Heart left ventricle (tissue), 13 donors: Measurements from ENCODE around the gene AEBP2.

Experiments used
- CTCF ChIP-seq, 12 donors: fragments of 200-600 bp; sonication (generic) in 4 of 12; IDR thresholded peaks; one replicate each; pipeline versions ENCODE4 v1.5.0 to v1.8.0; 2018 to 2022; ENCODE audit warnings: antibody characterized with exemption in 12 of 12, mild to moderate bottlenecking in 5 of 12
- POLR2A ChIP-seq, 2 donors: fragments of 450-650 bp; IDR thresholded peaks; one replicate each; pipeline ENCODE4 v1.6.1; 2017; ENCODE audit warnings: antibody characterized with exemption in 2 of 2, mild to moderate bottlenecking in 2 of 2, moderate library complexity in 2 of 2
- donor health status: ischemic (EF 13 %, LVEDD 7.1; RV severe dilation, severe dysfunction).
- donor health status: DM: no; HTN: yes; CAD: no.
- donor health status: DM: no; HTN: no; CAD: no.
- donor health status: ischemic (EF 25% LVEDD 6.9; RV normal size, moderate dysfunction).
- donor health status: ischemic (EF 25% LVEDD 5.7; RV mildly dilated, moderate dysfunction).
- donor health status: ischemic (EF 35%, LVEDD 5.7; RV mildly dilated, moderate dysfunction).
- donor health status: nonischemic (EF 11% LVEDD 7.7; RV severe dilation, severe dysfunction).
- donor health status: DM: yes; HTN: yes; CAD: no.
- donor health status: PGD.
- donor health status: ischemic (EF 29% LVEDD 5.4; RV normal size, mild dysfunction).
- donor health status: nonischemic (EF 23%, LVEDD 6.1; RV moderate dilation, normal function).

GRCh38 chr12:19528750-19529149, 89.5 kb downstream of the AEBP2 start:
- TF ChIP-seq CTCF (IDR thresholded peaks at IDR 0.05) (no peak), POLR2A (IDR thresholded peaks at IDR 0.05) (no peak)
